Activated CD8-positive, alpha-beta T cell treated with anti-CD3 and anti-CD28 coated beads for 36 hours (primary cell): ENCODE data around the gene EML3. TPM values are rescaled to one million over a fixed set of nuclear protein-coding genes. Genes with fewer than 3 reads are reported as not detected.
"Not testable (repeated sequence)": the region's sequence is repeated elsewhere in the genome, so short reads cannot be mapped to it uniquely, and the experiment has no call there.

Experiments used
- ATAC-seq: fragments of 200-7000 bp; cut with Tn5 transposase; one replicate; pipeline ENCODE4 v1.10.0; 2021; ENCODE audit warnings: mild to moderate bottlenecking, moderate library complexity
- CTCF ChIA-PET: fragments of 350-600 bp; sonication (Branson Sonifier 250); formaldehyde crosslinking; loops from one replicate; lab custom pipeline; 2021; ENCODE audit warnings: antibody characterized with exemption; lab: Charles Lee
- POLR2A ChIA-PET: fragments of 350-600 bp; sonication (Branson Sonifier 250); formaldehyde crosslinking; loops from one replicate; lab custom pipeline; 2021; ENCODE audit warnings: antibody characterized with exemption; lab: Charles Lee
- DNase-seq: peaks from one replicate; pipeline ENCODE4 v3.0.0-alpha.2; 2020
- H3K27ac Mint-ChIP-seq: one replicate; pipeline ENCODE4 v1.8.0; 2021; ENCODE audit warnings: mild to moderate bottlenecking, mixed read lengths
- H3K27me3 Mint-ChIP-seq: one replicate; pipeline ENCODE4 v1.8.0; 2021; ENCODE audit warnings: mixed read lengths
- H3K36me3 Mint-ChIP-seq: one replicate; pipeline ENCODE4 v1.8.0; 2021; ENCODE audit warnings: low read depth, mixed read lengths
- H3K4me1 Mint-ChIP-seq: one replicate; pipeline ENCODE4 v1.8.0; 2021; ENCODE audit warnings: low read depth, mixed read lengths
- H3K4me3 Mint-ChIP-seq: one replicate; pipeline ENCODE4 v1.8.0; 2021; ENCODE audit warnings: mild to moderate bottlenecking, moderate library complexity, mixed read lengths
- H3K9me3 Mint-ChIP-seq: one replicate; pipeline ENCODE4 v1.8.0; 2021; ENCODE audit warnings: mixed read lengths
- CTCF ChIP-seq: fragments of 200-600 bp; IDR thresholded peaks from one replicate; pipeline ENCODE4 v1.8.0; 2022; ENCODE audit warnings: antibody characterized with exemption, mild to moderate bottlenecking
- intact Hi-C: fragments of 100-400 bp; cut with micrococcal nuclease; formaldehyde crosslinking; loops from one replicate; pipeline ENCODE4 v1.10.0; 2022
- total RNA-seq, 2 experiments: library from RNA; stranded (reverse); gene quantifications; one replicate each; pipeline ENCODE4 v1.2.3, GENCODE V29; 2021

Gene EML3
- total RNA-seq, 2 experiments from 2014 or later, result 115 to 120 TPM

- ChIA-PET CTCF (interaction anchor here (1.0 to 3.9 kb wide), 6 partner anchors 9 to 73 kb away, joined by 3 to 26 read pairs (median 4); partner anchors contain the start of genes EML3 and ROM1), POLR2A (interaction anchor here (0.7 to 5.1 kb wide), 20 partner anchors 9 to 220 kb away, joined by 3 to 48 read pairs (median 6); partner anchors contain the start of genes C11orf98, CSKMT, EML3 and GANAB)
- Mint-ChIP-seq H3K4me1 (peaks cover 24% of the 10 kb centered on the region), H3K27me3 (no peaks in the 10 kb centered on the region), H3K36me3 (peaks cover 39% of the 10 kb centered on the region), H3K4me3 (peak overlapping the region; percentile 88), H3K27ac (peak overlapping the region; percentile 91), H3K9me3 (no peaks in the 10 kb centered on the region)
- intact Hi-C loops, result no loop called here
- no peak for ATAC-seq
- no peak for TF ChIP-seq CTCF
- no peak for DNase-seq
Measured at GRCh38 chr11:62621027-62621566, 8.5 kb upstream of the EML3 start.

GRCh38 chr11:62616957-62617356 is 4.4 kb upstream of the EML3 start:
- H3K9me3 Mint-ChIP-seq, H3K27me3 Mint-ChIP-seq, H3K27ac Mint-ChIP-seq, H3K4me3 Mint-ChIP-seq, intact Hi-C loops, ATAC-seq, DNase-seq: not testable (repeated sequence)
- POLR2A ChIA-PET, result interaction anchor here (0.7 to 1.4 kb wide), 5 partner anchors 12 to 224 kb away, joined by 3 to 5 read pairs (median 5); partner anchors contain the start of genes C11orf98, CSKMT and TUT1
- CTCF ChIA-PET, result interaction anchor here (1.0 kb wide), 1 partner anchor 25 kb away, joined by 3 read pairs; the partner anchor contains the start of gene TUT1
- Mint-ChIP-seq H3K36me3 (peaks cover 34% of the 10 kb centered on the region), H3K4me1 (peaks cover 35% of the 10 kb centered on the region)

GRCh38 chr11:62615521-62615920 is 2.9 kb upstream of the EML3 start:
- Mint-ChIP-seq H3K36me3 (peaks cover 36% of the 10 kb centered on the region), H3K9me3 (no peaks in the 10 kb centered on the region), H3K27ac (no peak overlapping the region), H3K27me3 (no peaks in the 10 kb centered on the region), H3K4me3 (no peak overlapping the region), H3K4me1 (peaks cover 37% of the 10 kb centered on the region)
- intact Hi-C loops, result no loop called here
- no peak for ATAC-seq
- POLR2A ChIA-PET, result interaction anchor here (1.2 kb wide), 1 partner anchor 15 kb away, joined by 3 read pairs; no protein-coding TSS in a partner anchor
- CTCF ChIA-PET, result interaction anchor here (1.1 kb wide), 1 partner anchor 24 kb away, joined by 3 read pairs; the partner anchor contains the start of gene TUT1
- no peak for DNase-seq
- TF ChIP-seq CTCF, result no peak

- Mint-ChIP-seq H3K4me1 (peaks cover 39% of the 10 kb centered on the region), H3K9me3 (no peaks in the 10 kb centered on the region), H3K27ac (peak overlapping the region; percentile 71), H3K36me3 (peaks cover 42% of the 10 kb centered on the region), H3K27me3 (no peaks in the 10 kb centered on the region), H3K4me3 (no peak overlapping the region)
- TF ChIP-seq CTCF, result no peak
- ChIA-PET CTCF (interaction anchor here (1.4 to 3.7 kb wide), 3 partner anchors 13 to 94 kb away, joined by 3 to 24 read pairs (median 20); partner anchors contain the start of genes BSCL2, GNG3, MTA2 and TUT1), POLR2A (interaction anchor here (1.4 to 6.9 kb wide), 4 partner anchors 8 to 57 kb away, joined by 9 to 87 read pairs (median 48); partner anchors contain the start of genes B3GAT3, LBHD1, MTA2 and TUT1)
- intact Hi-C loops, result loop anchor here (5.0 kb wide), 1 partner anchor 33 kb away; the partner anchor contains the start of gene GANAB
- DNase-seq (peak; percentile 68), ATAC-seq (peak; percentile 18)
Measured at GRCh38 chr11:62614275-62614674, 1.7 kb upstream of the EML3 start.

GRCh38 chr11:62613291-62613778 is 760 bp upstream of the EML3 start:
- ChIA-PET POLR2A (interaction anchor here (1.0 to 6.9 kb wide), 8 partner anchors 9 to 242 kb away, joined by 3 to 87 read pairs (median 20); partner anchors contain the start of genes B3GAT3, C11orf98, CSKMT and INTS5), CTCF (interaction anchor here (1.1 to 3.8 kb wide), 5 partner anchors 9 to 94 kb away, joined by 3 to 26 read pairs (median 20); partner anchors contain the start of genes B3GAT3, BSCL2, GNG3 and MTA2)
- no peak overlapping the region for H3K4me3 Mint-ChIP-seq
- H3K27me3 Mint-ChIP-seq, result no peaks in the 10 kb centered on the region
- DNase-seq (peak; percentile 35), ATAC-seq (no peak)
- TF ChIP-seq CTCF, result no peak
- peak overlapping the region; percentile 72 for H3K27ac Mint-ChIP-seq
- H3K9me3 Mint-ChIP-seq, result no peaks in the 10 kb centered on the region
- peaks cover 47% of the 10 kb centered on the region for H3K36me3 Mint-ChIP-seq
- intact Hi-C loops, result loop anchor here (5.0 kb wide), 1 partner anchor 34 kb away; the partner anchor contains the start of gene GANAB
- peaks cover 46% of the 10 kb centered on the region for H3K4me1 Mint-ChIP-seq
